WTC11 (cell line): Measurements from ENCODE around the gene GRIK2. TPM values are rescaled to one million over a fixed set of nuclear protein-coding genes. Genes with fewer than 3 reads are reported as not detected.

Experiments used
- ATAC-seq: fragments of 200-7000 bp; cut with Tn5 transposase; 2 replicates; pipeline ENCODE4 v1.10.0; 2021; ENCODE audit warnings: mild to moderate bottlenecking, moderate library complexity
- CTCF ChIA-PET: fragments of 300-600 bp; sonication (Branson Sonifier 250); formaldehyde crosslinking; loops from one replicate; lab custom pipeline; 2021; ENCODE audit warnings: antibody characterized with exemption; lab: Charles Lee
- POLR2A ChIA-PET: fragments of 350-600 bp; sonication (Branson Sonifier 250); formaldehyde crosslinking; loops from one replicate; lab custom pipeline; 2021; ENCODE audit warnings: antibody characterized with exemption; lab: Charles Lee
- DNase-seq: peaks from one replicate; pipeline ENCODE4 v3.0.0; 2021; ENCODE audit warnings: low spot score
- H3K27ac Mint-ChIP-seq: 2 replicates; pipeline ENCODE4 v1.8.0; 2021; ENCODE audit warnings: mixed read lengths
- H3K27me3 Mint-ChIP-seq: 2 replicates; pipeline ENCODE4 v1.8.0; 2021; ENCODE audit warnings: low read depth, mild to moderate bottlenecking, moderate library complexity, mixed read lengths
- H3K36me3 Mint-ChIP-seq: 2 replicates; pipeline ENCODE4 v1.8.0; 2021; ENCODE audit warnings: mixed read lengths
- H3K4me1 Mint-ChIP-seq: 2 replicates; pipeline ENCODE4 v1.8.0; 2022; ENCODE audit warnings: mixed read lengths
- H3K4me3 Mint-ChIP-seq: 2 replicates; pipeline ENCODE4 v1.8.0; 2021; ENCODE audit warnings: mild to moderate bottlenecking, moderate library complexity, mixed read lengths
- H3K9me3 Mint-ChIP-seq: 2 replicates; pipeline ENCODE4 v1.8.0; 2021; ENCODE audit warnings: mixed read lengths
- CREM ChIP-seq: sonication (generic); formaldehyde crosslinking; IDR thresholded peaks from 2 replicates; pipeline ENCODE4 v1.8.1; 2022; ENCODE audit warnings: mild to moderate bottlenecking, missing genetic modification reagents, moderate library complexity
- E2F4 ChIP-seq: sonication (generic); formaldehyde crosslinking; IDR thresholded peaks from 2 replicates; pipeline ENCODE4 v1.8.1; 2022; ENCODE audit warnings: low read depth, mild to moderate bottlenecking, moderate library complexity, missing genetic modification reagents, borderline replicate concordance
- ELF4 ChIP-seq: sonication (generic); formaldehyde crosslinking; IDR thresholded peaks from 2 replicates; pipeline ENCODE4 v1.8.1; 2022; ENCODE audit warnings: low read depth, mild to moderate bottlenecking, moderate library complexity, missing genetic modification reagents
- ESRRA ChIP-seq: sonication (generic); formaldehyde crosslinking; IDR thresholded peaks from 2 replicates; pipeline ENCODE4 v1.8.1; 2022; ENCODE audit warnings: mild to moderate bottlenecking, missing genetic modification reagents, borderline replicate concordance
- FOXJ3 ChIP-seq: sonication (generic); formaldehyde crosslinking; IDR thresholded peaks from 2 replicates; pipeline ENCODE4 v1.9.0; 2021; ENCODE audit warnings: missing genetic modification reagents, mild to moderate bottlenecking, borderline replicate concordance
- FOXP1 ChIP-seq: sonication (generic); formaldehyde crosslinking; IDR thresholded peaks from 2 replicates; pipeline ENCODE4 v1.8.0; 2022; ENCODE audit warnings: missing genetic modification reagents, mild to moderate bottlenecking, moderate library complexity, borderline replicate concordance
- FOXP4 ChIP-seq: sonication (generic); formaldehyde crosslinking; IDR thresholded peaks from 2 replicates; pipeline ENCODE4 v1.8.0; 2022; ENCODE audit warnings: mild to moderate bottlenecking, missing genetic modification reagents
- GABPB1 ChIP-seq: sonication (generic); formaldehyde crosslinking; IDR thresholded peaks from 2 replicates; pipeline ENCODE4 v1.8.1; 2023; ENCODE audit warnings: mild to moderate bottlenecking, missing genetic modification reagents
- GTF2I ChIP-seq: fragments of 250-450 bp; sonication (Bioruptor Pico); conservative IDR thresholded peaks from 2 replicates; pipeline ENCODE4 v1.4.0; 2021; ENCODE audit warnings: mild to moderate bottlenecking
- MLX ChIP-seq: sonication (generic); formaldehyde crosslinking; IDR thresholded peaks from 2 replicates; pipeline ENCODE4 v1.8.1; 2023; ENCODE audit warnings: mild to moderate bottlenecking, missing genetic modification reagents, moderate library complexity
- MYBL2 ChIP-seq: sonication (generic); formaldehyde crosslinking; IDR thresholded peaks from 2 replicates; pipeline ENCODE4 v1.8.1; 2023; ENCODE audit warnings: mild to moderate bottlenecking, moderate library complexity, missing genetic modification reagents
- NR3C1 ChIP-seq: sonication (generic); formaldehyde crosslinking; conservative IDR thresholded peaks from 2 replicates; pipeline ENCODE4 v1.8.1; 2023; ENCODE audit warnings: low read depth, mild to moderate bottlenecking, missing genetic modification reagents
- PRDM15 ChIP-seq: sonication (generic); formaldehyde crosslinking; IDR thresholded peaks from 2 replicates; pipeline ENCODE4 v1.8.0; 2022; ENCODE audit warnings: missing genetic modification reagents
- RELA ChIP-seq: sonication (generic); formaldehyde crosslinking; IDR thresholded peaks from 2 replicates; pipeline ENCODE4 v1.8.1; 2022; ENCODE audit warnings: missing genetic modification reagents, mild to moderate bottlenecking, borderline replicate concordance
- SMAD4 ChIP-seq: sonication (generic); formaldehyde crosslinking; IDR thresholded peaks from 2 replicates; pipeline ENCODE4 v1.8.0; 2022; ENCODE audit warnings: mild to moderate bottlenecking, missing genetic modification reagents
- SP1 ChIP-seq: sonication (generic); formaldehyde crosslinking; conservative IDR thresholded peaks from 2 replicates; pipeline ENCODE4 v1.8.1; 2022; ENCODE audit warnings: missing genetic modification reagents
- TEAD4 ChIP-seq: sonication (generic); formaldehyde crosslinking; IDR thresholded peaks from 2 replicates; pipeline ENCODE4 v1.8.0; 2022; ENCODE audit warnings: mild to moderate bottlenecking, missing genetic modification reagents
- ZNF219 ChIP-seq: sonication (generic); formaldehyde crosslinking; IDR thresholded peaks from 2 replicates; pipeline ENCODE4 v1.8.0; 2023; ENCODE audit warnings: missing genetic modification reagents, mild to moderate bottlenecking, borderline replicate concordance
- ZNF416 ChIP-seq: fragments of 250-450 bp; sonication (Bioruptor Pico); IDR thresholded peaks from 2 replicates; pipeline ENCODE4 v1.9.0; 2021; ENCODE audit warnings: mild to moderate bottlenecking, inconsistent platforms
- total RNA-seq: library from RNA; stranded (reverse); gene quantifications from 3 replicates; pipeline ENCODE4 v1.2.3, GENCODE V29; 2021
- TF ChIP-seq, protein P1 (sequence below): fragments of 250-450 bp; sonication (Bioruptor Pico); IDR thresholded peaks from 2 replicates; pipeline ENCODE4 v1.8.0; 2021; ENCODE audit warnings: mild to moderate bottlenecking
- TF ChIP-seq, protein P2 (sequence below): sonication (generic); formaldehyde crosslinking; IDR thresholded peaks from 2 replicates; pipeline ENCODE4 v1.8.1; 2023; ENCODE audit warnings: mild to moderate bottlenecking, missing genetic modification reagents, moderate library complexity
- TF ChIP-seq, protein P3 (sequence below): sonication (generic); formaldehyde crosslinking; IDR thresholded peaks from 2 replicates; pipeline ENCODE4 v1.8.1; 2023; ENCODE audit warnings: mild to moderate bottlenecking, missing genetic modification reagents
- TF ChIP-seq, protein P4 (sequence below): sonication (generic); formaldehyde crosslinking; IDR thresholded peaks from 2 replicates; pipeline ENCODE4 v1.8.0; 2022; ENCODE audit warnings: mild to moderate bottlenecking, missing genetic modification reagents

GRIK2 gene
- total RNA-seq, 1 experiment from 2014 or later = 2.7 TPM

GRCh38 chr6:101558712-101559111 lies 165.2 kb downstream of the GRIK2 start:
- ChIA-PET CTCF (no interaction called here), POLR2A (no interaction called here)
- no peak overlapping the region for H3K4me3 Mint-ChIP-seq
- H3K36me3 Mint-ChIP-seq = no peaks in the 10 kb centered on the region
- no peaks in the 10 kb centered on the region for H3K27me3 Mint-ChIP-seq
- no peak overlapping the region for H3K27ac Mint-ChIP-seq
- DNase-seq = no peak
- peaks cover 23% of the 10 kb centered on the region for H3K4me1 Mint-ChIP-seq
- no peaks in the 10 kb centered on the region for H3K9me3 Mint-ChIP-seq
- no peak for ATAC-seq
- TF ChIP-seq SMAD4 (no peak), GTF2I (CRISPR knock-in tag) (no peak), NR3C1 (CRISPR knock-in tag) (no peak), ZNF416 (CRISPR knock-in tag) (no peak), FOXJ3 (CRISPR knock-in tag) (no peak), MLX (CRISPR knock-in tag) (no peak), MYBL2 (CRISPR knock-in tag) (no peak), CREM (CRISPR knock-in tag) (no peak), PRDM15 (no peak), TEAD4 (CRISPR knock-in tag) (no peak), FOXP4 (CRISPR knock-in tag) (no peak), E2F4 (CRISPR knock-in tag) (no peak), GABPB1 (CRISPR knock-in tag) (no peak), ZNF219 (CRISPR knock-in tag) (no peak), RELA (CRISPR knock-in tag) (no peak), ESRRA (no peak), FOXP1 (CRISPR knock-in tag) (no peak)

- Mint-ChIP-seq H3K27ac (no peak overlapping the region), H3K9me3 (no peaks in the 10 kb centered on the region), H3K27me3 (no peaks in the 10 kb centered on the region), H3K4me3 (no peak overlapping the region), H3K36me3 (no peaks in the 10 kb centered on the region), H3K4me1 (no peaks in the 10 kb centered on the region)
- DNase-seq = no peak
- ATAC-seq = no peak
- ChIA-PET POLR2A (no interaction called here), CTCF (no interaction called here)
- TF ChIP-seq, protein P1, sequence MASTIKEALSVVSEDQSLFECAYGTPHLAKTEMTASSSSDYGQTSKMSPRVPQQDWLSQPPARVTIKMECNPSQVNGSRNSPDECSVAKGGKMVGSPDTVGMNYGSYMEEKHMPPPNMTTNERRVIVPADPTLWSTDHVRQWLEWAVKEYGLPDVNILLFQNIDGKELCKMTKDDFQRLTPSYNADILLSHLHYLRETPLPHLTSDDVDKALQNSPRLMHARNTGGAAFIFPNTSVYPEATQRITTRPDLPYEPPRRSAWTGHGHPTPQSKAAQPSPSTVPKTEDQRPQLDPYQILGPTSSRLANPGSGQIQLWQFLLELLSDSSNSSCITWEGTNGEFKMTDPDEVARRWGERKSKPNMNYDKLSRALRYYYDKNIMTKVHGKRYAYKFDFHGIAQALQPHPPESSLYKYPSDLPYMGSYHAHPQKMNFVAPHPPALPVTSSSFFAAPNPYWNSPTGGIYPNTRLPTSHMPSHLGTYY = no peak
- TF ChIP-seq, protein P2, sequence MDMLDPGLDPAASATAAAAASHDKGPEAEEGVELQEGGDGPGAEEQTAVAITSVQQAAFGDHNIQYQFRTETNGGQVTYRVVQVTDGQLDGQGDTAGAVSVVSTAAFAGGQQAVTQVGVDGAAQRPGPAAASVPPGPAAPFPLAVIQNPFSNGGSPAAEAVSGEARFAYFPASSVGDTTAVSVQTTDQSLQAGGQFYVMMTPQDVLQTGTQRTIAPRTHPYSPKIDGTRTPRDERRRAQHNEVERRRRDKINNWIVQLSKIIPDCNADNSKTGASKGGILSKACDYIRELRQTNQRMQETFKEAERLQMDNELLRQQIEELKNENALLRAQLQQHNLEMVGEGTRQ (CRISPR knock-in tag) = no peak
- TF ChIP-seq, protein P3, sequence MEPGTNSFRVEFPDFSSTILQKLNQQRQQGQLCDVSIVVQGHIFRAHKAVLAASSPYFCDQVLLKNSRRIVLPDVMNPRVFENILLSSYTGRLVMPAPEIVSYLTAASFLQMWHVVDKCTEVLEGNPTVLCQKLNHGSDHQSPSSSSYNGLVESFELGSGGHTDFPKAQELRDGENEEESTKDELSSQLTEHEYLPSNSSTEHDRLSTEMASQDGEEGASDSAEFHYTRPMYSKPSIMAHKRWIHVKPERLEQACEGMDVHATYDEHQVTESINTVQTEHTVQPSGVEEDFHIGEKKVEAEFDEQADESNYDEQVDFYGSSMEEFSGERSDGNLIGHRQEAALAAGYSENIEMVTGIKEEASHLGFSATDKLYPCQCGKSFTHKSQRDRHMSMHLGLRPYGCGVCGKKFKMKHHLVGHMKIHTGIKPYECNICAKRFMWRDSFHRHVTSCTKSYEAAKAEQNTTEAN (CRISPR knock-in tag) = no peak
- TF ChIP-seq SP1 (no peak), ELF4 (no peak)
- TF ChIP-seq, protein P4, sequence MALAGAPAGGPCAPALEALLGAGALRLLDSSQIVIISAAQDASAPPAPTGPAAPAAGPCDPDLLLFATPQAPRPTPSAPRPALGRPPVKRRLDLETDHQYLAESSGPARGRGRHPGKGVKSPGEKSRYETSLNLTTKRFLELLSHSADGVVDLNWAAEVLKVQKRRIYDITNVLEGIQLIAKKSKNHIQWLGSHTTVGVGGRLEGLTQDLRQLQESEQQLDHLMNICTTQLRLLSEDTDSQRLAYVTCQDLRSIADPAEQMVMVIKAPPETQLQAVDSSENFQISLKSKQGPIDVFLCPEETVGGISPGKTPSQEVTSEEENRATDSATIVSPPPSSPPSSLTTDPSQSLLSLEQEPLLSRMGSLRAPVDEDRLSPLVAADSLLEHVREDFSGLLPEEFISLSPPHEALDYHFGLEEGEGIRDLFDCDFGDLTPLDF (CRISPR knock-in tag) = no peak
Measured at GRCh38 chr6:101572627-101573026, 179.1 kb downstream of the GRIK2 start.
